B cell (primary cell): ENCODE measurements around the gene KRT77. TPM values are rescaled to one million over a fixed set of nuclear protein-coding genes. Genes with fewer than 3 reads are reported as not detected.

ENCODE experiments used
- ATAC-seq: fragments of 200-7000 bp; cut with Tn5 transposase; one replicate; pipeline ENCODE4 v1.10.0; 2021; ENCODE audit warnings: low read depth, mild to moderate bottlenecking, moderate number of reproducible peaks, moderate library complexity
- CTCF ChIA-PET: fragments of 350-600 bp; sonication (Branson Sonifier 250); formaldehyde crosslinking; loops from one replicate; lab custom pipeline; 2021; ENCODE audit warnings: antibody characterized with exemption, inconsistent platforms; lab: Charles Lee
- POLR2A ChIA-PET: fragments of 350-600 bp; sonication (Branson Sonifier 250); formaldehyde crosslinking; loops from one replicate; lab custom pipeline; 2021; ENCODE audit warnings: antibody characterized with exemption; lab: Charles Lee
- DNase-seq: peaks from one replicate; pipeline ENCODE4 v3.0.0; 2013
- H2AFZ ChIP-seq: 2 replicates; pipeline ENCODE4 v1.6.1; 2012; ENCODE audit warnings: mild to moderate bottlenecking, low read depth, low read length; ENCODE audit not compliant: insufficient read depth, poor library complexity, severe bottlenecking
- H3K27ac ChIP-seq, 2 donors: 1 replicate in 1 of 2; 2 replicates in 1 of 2; pipeline ENCODE4 v1.5.1; 2012 to 2013; ENCODE audit warnings: low read length in 2 of 2, mild to moderate bottlenecking in 2 of 2, moderate library complexity in 1 of 2
- H3K27me3 ChIP-seq, 4 experiments: fragments of 200-600 bp in 1 of 4; sonication (generic) in 1 of 4; replicated peaks in 1 of 4; 1 replicate in 2 of 4; 2 replicates in 2 of 4; pipeline versions ENCODE4 v1.6.1 to v1.7.0; 2013 to 2016; ENCODE audit warnings: low read length in 3 of 4, mild to moderate bottlenecking in 2 of 4, mixed read lengths in 1 of 4, moderate library complexity in 1 of 4; ENCODE audit not compliant: insufficient read depth in 4 of 4, control insufficient read depth in 3 of 4; ENCODE audit errors: control extremely low read depth in 1 of 4
- H3K36me3 ChIP-seq, 2 experiments: replicated peaks in 1 of 2; 1 replicate in 1 of 2; 2 replicates in 1 of 2; pipeline versions ENCODE4 v1.6.1 to v1.7.1; 2013; ENCODE audit warnings: low read length in 1 of 2; ENCODE audit not compliant: insufficient read depth in 2 of 2, control insufficient read depth in 1 of 2; ENCODE audit errors: control extremely low read depth in 1 of 2, extremely low read depth in 1 of 2
- H3K4me1 ChIP-seq, 2 donors: fragments of 200-600 bp in 1 of 2; sonication (generic) in 1 of 2; 1 replicate in 1 of 2; 2 replicates in 1 of 2; pipeline versions ENCODE4 v1.5.1 to v1.6.1; 2013 to 2017; ENCODE audit warnings: low read length in 2 of 2; ENCODE audit not compliant: control insufficient read depth in 2 of 2, insufficient read depth in 2 of 2
- H3K4me2 ChIP-seq: replicated peaks from 2 replicates; pipeline ENCODE3; 2012; ENCODE audit warnings: mild to moderate bottlenecking, low read depth, low read length; ENCODE audit not compliant: poor library complexity, severe bottlenecking
- H3K4me3 ChIP-seq, 5 experiments: fragments of 200-600 bp in 1 of 5; sonication (generic) in 1 of 5; 1 replicate in 3 of 5; 2 replicates in 2 of 5; pipeline versions ENCODE4 v1.5.1 to v1.7.0; 2011 to 2016; ENCODE audit warnings: low read length in 4 of 5, mild to moderate bottlenecking in 4 of 5, low read depth in 2 of 5, control low read depth in 1 of 5, moderate library complexity in 1 of 5; ENCODE audit not compliant: insufficient read depth in 1 of 5; ENCODE audit errors: control extremely low read depth in 1 of 5, extremely low read depth in 1 of 5
- H3K79me2 ChIP-seq: fragments of 200-600 bp; sonication (generic); one replicate; pipeline ENCODE4 v1.6.0; 2016; ENCODE audit warnings: low read length; ENCODE audit not compliant: control insufficient read depth, insufficient read depth
- H3K9ac ChIP-seq: fragments of 200-600 bp; sonication (generic); 2 replicates; pipeline ENCODE4 v1.6.1; 2017; ENCODE audit warnings: mild to moderate bottlenecking, low read length, moderate library complexity
- H3K9me3 ChIP-seq, 3 donors: one replicate each; pipeline versions ENCODE4 v1.6.1 to v1.7.1; 2013; ENCODE audit warnings: low read length in 2 of 3; ENCODE audit not compliant: control insufficient read depth in 2 of 3, insufficient read depth in 1 of 3; ENCODE audit errors: control extremely low read depth in 1 of 3
- H4K20me1 ChIP-seq: 2 replicates; pipeline ENCODE4 v1.6.0; 2012; ENCODE audit warnings: mild to moderate bottlenecking, low read length; ENCODE audit not compliant: insufficient read depth, control insufficient read depth, poor library complexity, severe bottlenecking
- H3K27ac Mint-ChIP-seq: one replicate; pipeline ENCODE4 v1.8.0; 2021; ENCODE audit warnings: mixed read lengths
- H3K27me3 Mint-ChIP-seq: one replicate; pipeline ENCODE4 v1.8.0; 2021; ENCODE audit warnings: mixed read lengths
- H3K4me1 Mint-ChIP-seq: one replicate; pipeline ENCODE4 v1.8.0; 2021; ENCODE audit warnings: mixed read lengths
- H3K4me3 Mint-ChIP-seq: one replicate; pipeline ENCODE4 v1.8.0; 2021; ENCODE audit warnings: mixed read lengths
- H3K9me3 Mint-ChIP-seq: one replicate; pipeline ENCODE4 v1.8.0; 2022; ENCODE audit warnings: mixed read lengths; ENCODE audit not compliant: insufficient read depth
- EZH2 ChIP-seq: IDR thresholded peaks from 2 replicates; pipeline ENCODE4 v1.6.1; 2012; ENCODE audit warnings: borderline replicate concordance, low read depth, mild to moderate bottlenecking, moderate library complexity, low read length; ENCODE audit not compliant: insufficient read depth, poor library complexity, severe bottlenecking
- WGBS: methylation state at CpG from one replicate; pipeline ENCODE4 v1.1.5; 2013; ENCODE audit warnings: missing lambda C conversion rate; ENCODE audit not compliant: insufficient coverage; 5-methylcytosine and 5-hydroxymethylcytosine counted together
- intact Hi-C: fragments of 100-400 bp; cut with micrococcal nuclease; formaldehyde crosslinking; loops from one replicate; pipeline ENCODE4 v1.10.0; 2022
- polyA plus RNA-seq: library from polyadenylated mRNA; depleted of rRNA; stranded (reverse); fragments of >200 nt; gene quantifications from 2 replicates; pipeline ENCODE4 v1.2.3, GENCODE V29; 2012
- total RNA-seq, 2 donors: library from RNA; stranded (reverse); fragments of 120-200 nt in 1 of 2; gene quantifications; 1 replicate in 1 of 2; 2 replicates in 1 of 2; pipeline versions ENCODE4 v1.2.3 to v1.2.4, GENCODE V29; 2013 to 2022
- TF ChIP-seq, protein P1 (sequence below): fragments of 200-600 bp; IDR thresholded peaks from one replicate; pipeline ENCODE4 v1.8.0; 2022; ENCODE audit warnings: antibody characterized with exemption, mild to moderate bottlenecking

Gene KRT77
- total and polyA plus RNA-seq, 2 donors (not counting 1 experiment from before 2014, with no cell fraction given) = not detected

DNA sequence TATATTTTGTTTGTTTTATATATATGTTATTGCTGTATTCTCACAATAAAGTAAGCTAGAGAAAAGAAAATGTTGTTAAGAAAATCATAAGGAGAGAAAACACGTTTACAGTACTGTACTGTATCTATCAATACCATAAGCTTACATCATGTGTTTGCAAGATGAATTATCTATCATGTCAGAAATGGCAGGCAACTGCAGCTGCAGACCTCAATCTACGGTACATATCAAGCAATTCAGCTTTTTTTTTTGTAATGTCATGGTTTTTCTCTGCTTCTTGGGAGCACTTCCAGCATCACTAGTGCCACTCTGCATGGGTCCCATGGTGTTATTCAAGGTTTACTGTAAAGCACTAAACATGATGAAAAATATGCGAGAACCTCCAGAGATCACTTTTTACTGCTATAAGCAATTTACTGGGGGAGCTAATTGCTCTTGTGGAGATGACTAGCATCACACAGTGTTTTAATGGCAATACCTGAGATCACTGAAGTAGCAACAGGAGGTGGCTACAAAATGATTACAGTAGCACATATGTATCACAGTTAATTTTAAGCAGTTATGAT lies 42.3 kb downstream of the KRT77 start:
- H3K27me3 Mint-ChIP-seq = peaks cover 39% of the 10 kb centered on the region
- intact Hi-C loops = no loop called here
- CTCF ChIA-PET = no interaction called here
- Histone ChIP-seq H3K27me3 (peaks cover 0 to 13% (median 0%) of the 10 kb centered on the region in 4 experiments), H3K36me3 (no peaks in the 10 kb centered on the region), H3K4me1 (no peaks in the 10 kb centered on the region), H4K20me1 (no peaks in the 10 kb centered on the region), H3K9me3 (no peaks in the 10 kb centered on the region), H3K79me2 (no peaks in the 10 kb centered on the region), H3K4me3 (no peak overlapping the region), H3K27ac (no peak overlapping the region), H2AFZ (no peak overlapping the region), H3K4me2 (no peak overlapping the region), H3K9ac (no peak overlapping the region)
- H3K9me3 Mint-ChIP-seq = no peaks in the 10 kb centered on the region
- WGBS = 100% methylated on average over 1 of the region's 3 CpGs
- no peak for DNase-seq
- POLR2A ChIA-PET = no interaction called here
- no peak overlapping the region for H3K4me3 Mint-ChIP-seq
- H3K4me1 Mint-ChIP-seq = no peaks in the 10 kb centered on the region
- TF ChIP-seq EZH2 = no peak
- TF ChIP-seq, protein P1, sequence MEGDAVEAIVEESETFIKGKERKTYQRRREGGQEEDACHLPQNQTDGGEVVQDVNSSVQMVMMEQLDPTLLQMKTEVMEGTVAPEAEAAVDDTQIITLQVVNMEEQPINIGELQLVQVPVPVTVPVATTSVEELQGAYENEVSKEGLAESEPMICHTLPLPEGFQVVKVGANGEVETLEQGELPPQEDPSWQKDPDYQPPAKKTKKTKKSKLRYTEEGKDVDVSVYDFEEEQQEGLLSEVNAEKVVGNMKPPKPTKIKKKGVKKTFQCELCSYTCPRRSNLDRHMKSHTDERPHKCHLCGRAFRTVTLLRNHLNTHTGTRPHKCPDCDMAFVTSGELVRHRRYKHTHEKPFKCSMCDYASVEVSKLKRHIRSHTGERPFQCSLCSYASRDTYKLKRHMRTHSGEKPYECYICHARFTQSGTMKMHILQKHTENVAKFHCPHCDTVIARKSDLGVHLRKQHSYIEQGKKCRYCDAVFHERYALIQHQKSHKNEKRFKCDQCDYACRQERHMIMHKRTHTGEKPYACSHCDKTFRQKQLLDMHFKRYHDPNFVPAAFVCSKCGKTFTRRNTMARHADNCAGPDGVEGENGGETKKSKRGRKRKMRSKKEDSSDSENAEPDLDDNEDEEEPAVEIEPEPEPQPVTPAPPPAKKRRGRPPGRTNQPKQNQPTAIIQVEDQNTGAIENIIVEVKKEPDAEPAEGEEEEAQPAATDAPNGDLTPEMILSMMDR = no peak
- ATAC-seq = no peak
- no peak overlapping the region for H3K27ac Mint-ChIP-seq

DNA sequence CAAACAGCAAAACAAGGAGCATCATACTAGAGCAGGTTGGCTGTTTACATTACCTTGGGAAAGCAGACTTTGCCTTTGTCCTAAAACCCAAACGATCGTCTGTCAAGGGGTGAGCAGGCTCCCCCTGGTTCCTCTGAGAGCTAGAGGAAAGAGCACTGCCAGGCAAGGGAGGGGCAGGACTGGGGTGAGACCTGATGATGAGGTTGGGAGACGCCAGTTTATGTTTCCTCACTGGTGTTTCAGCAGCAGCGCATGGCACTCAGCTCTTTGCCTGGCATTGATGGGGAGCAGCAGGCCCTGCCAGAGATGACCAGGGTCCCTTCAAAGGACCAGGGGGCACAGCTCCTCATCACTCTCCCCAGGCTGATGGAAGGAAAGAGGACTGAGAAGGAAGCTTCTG lies 43.4 kb downstream of the KRT77 start:
- POLR2A ChIA-PET = no interaction called here
- 86% methylated on average over 3 of the region's 4 CpGs for WGBS
- peaks cover 36% of the 10 kb centered on the region for H3K27me3 Mint-ChIP-seq

More for the DNA sequence above, 43.4 kb downstream of the KRT77 start:
- Histone ChIP-seq H3K4me2 (no peak overlapping the region), H3K79me2 (no peaks in the 10 kb centered on the region), H3K36me3 (no peaks in the 10 kb centered on the region), H3K4me1 (no peaks in the 10 kb centered on the region), H3K9me3 (no peaks in the 10 kb centered on the region), H3K27me3 (peaks cover 0 to 10% (median 0%) of the 10 kb centered on the region in 4 experiments), H4K20me1 (no peaks in the 10 kb centered on the region), H3K4me3 (no peak overlapping the region), H3K9ac (no peak overlapping the region), H2AFZ (no peak overlapping the region), H3K27ac (no peak overlapping the region)
- H3K4me3 Mint-ChIP-seq = no peak overlapping the region
- DNase-seq (no peak), ATAC-seq (no peak)
- intact Hi-C loops = no loop called here
- no peak overlapping the region for H3K27ac Mint-ChIP-seq
- CTCF ChIA-PET = no interaction called here
- H3K4me1 Mint-ChIP-seq = no peaks in the 10 kb centered on the region
- H3K9me3 Mint-ChIP-seq = no peaks in the 10 kb centered on the region
- no peak for TF ChIP-seq EZH2
- TF ChIP-seq, protein P1 = no peak
